ENCODE results near the gene TMEM151A.

TMEM151A gene

GRCh38 chr11:66338276-66339161 is 46.8 kb downstream of the TMEM151A start:
- no peak for DNase-seq

GRCh38 chr11:66339162-66339675 is 47.5 kb downstream of the TMEM151A start:
- DNase-seq = no peak

- DNase-seq = no peak
These were observed 48.2 kb downstream of the TMEM151A start for GRCh38 chr11:66339686-66340483.

- DNase-seq = no peak
These were observed 49.2 kb downstream of the TMEM151A start for GRCh38 chr11:66340596-66341501.

- no peak for DNase-seq
These were observed 49.9 kb downstream of the TMEM151A start for GRCh38 chr11:66341502-66342126.

GRCh38 chr11:66343176-66343575 is 51.5 kb downstream of the TMEM151A start:
- no peak for DNase-seq

GRCh38 chr11:66344550-66345315 is 53.0 kb downstream of the TMEM151A start, which contains the start of gene BRMS1:
TSS of gene BRMS1 (minus strand) at chr11:66345104. CDS start at chr11:66342234, 2,870 bp downstream.
- peak; percentile 90 for DNase-seq

GRCh38 chr11:66345316-66345649 is 53.6 kb downstream of the TMEM151A start:
- DNase-seq = no peak

Data from NCI-H446 treated with DMSO at 0.1 percent for 48 hours (cell line).